SK-N-SH (cell line): ENCODE measurements around the gene ZIC1. TPM values are rescaled to one million over a fixed set of nuclear protein-coding genes. Genes with fewer than 3 reads are reported as not detected.

Source experiments
- CTCF ChIA-PET: fragments of 300-600, 350-600 bp; formaldehyde crosslinking; extraction: SDS; loops from one replicate; lab custom pipeline; 2021; lab: Yijun Ruan, JAX
- POLR2A ChIA-PET: fragments of 350-600 bp; sonication (Branson Sonifier 250); formaldehyde crosslinking; extraction: SDS; loops from one replicate; lab custom pipeline; 2020; ENCODE audit warnings: antibody characterized with exemption, inconsistent platforms; lab: Yijun Ruan, JAX
- DNase-seq: peaks from one replicate; pipeline ENCODE4 v3.0.0; 2012
- H2AFZ ChIP-seq: fragments of 200-600 bp; sonication (generic); 2 replicates; pipeline ENCODE4 v1.8.1; 2016; ENCODE audit warnings: antibody characterized with exemption, mild to moderate bottlenecking, low read depth
- H3F3A ChIP-seq: fragments of 200-600 bp; sonication (generic); replicated peaks from 2 replicates; pipeline ENCODE3; 2016; ENCODE audit warnings: antibody characterized with exemption, mild to moderate bottlenecking; ENCODE audit not compliant: insufficient read depth
- H3K27ac ChIP-seq, 2 experiments: fragments of 200-500 bp in 1 of 2; fragments of 200-600 bp in 1 of 2; sonication (Bioruptor generic) in 1 of 2; sonication (generic), shearing (Covaris generic) in 1 of 2; 2 replicates each; pipeline versions ENCODE4 v1.5.1 to v1.6.1; 2014 to 2016; ENCODE audit warnings: low read depth in 2 of 2, inconsistent platforms in 1 of 2, low read length in 1 of 2, mild to moderate bottlenecking in 1 of 2, mixed read lengths in 1 of 2
- H3K27me3 ChIP-seq: fragments of 200-600 bp; sonication (generic), shearing (Covaris generic); 2 replicates; pipeline ENCODE4 v1.6.1; 2016; ENCODE audit warnings: mixed run types; ENCODE audit not compliant: insufficient read depth
- H3K36me3 ChIP-seq, 2 experiments: fragments of 200-500 bp in 1 of 2; fragments of 200-600 bp in 1 of 2; sonication (Bioruptor generic) in 1 of 2; sonication (generic) in 1 of 2; replicated peaks in 1 of 2; 2 replicates each; pipeline versions ENCODE3 to v1.5.1; 2014 to 2016; ENCODE audit warnings: low read length in 1 of 2, mild to moderate bottlenecking in 1 of 2; ENCODE audit not compliant: insufficient read depth in 2 of 2, control insufficient read depth in 1 of 2
- H3K4me1 ChIP-seq, 2 experiments: fragments of 200-500 bp in 1 of 2; fragments of 200-600 bp in 1 of 2; sonication (Bioruptor generic) in 1 of 2; sonication (generic), shearing (Covaris generic) in 1 of 2; 2 replicates each; pipeline versions ENCODE4 v1.5.1 to v1.6.1; 2014 to 2016; ENCODE audit warnings: low read depth in 1 of 2, low read length in 1 of 2, mixed run types in 1 of 2; ENCODE audit not compliant: insufficient read depth in 2 of 2, control insufficient read depth in 1 of 2
- H3K4me2 ChIP-seq: fragments of 200-600 bp; sonication (generic), shearing (Covaris generic); 2 replicates; pipeline ENCODE4 v1.6.1; 2017; ENCODE audit warnings: mixed run types
- H3K4me3 ChIP-seq, 2 experiments: fragments of 200-500 bp in 1 of 2; fragments of 200-600 bp in 1 of 2; sonication (Bioruptor generic) in 1 of 2; sonication (generic), shearing (Covaris generic) in 1 of 2; 2 replicates each; pipeline versions ENCODE4 v1.5.1 to v1.8.1; 2014 to 2016; ENCODE audit warnings: low read depth in 2 of 2, inconsistent platforms in 1 of 2, low read length in 1 of 2, mild to moderate bottlenecking in 1 of 2, mixed read lengths in 1 of 2, moderate library complexity in 1 of 2
- H3K79me2 ChIP-seq: fragments of 200-600 bp; sonication (generic); 2 replicates; pipeline ENCODE4 v1.8.1; 2017; ENCODE audit warnings: mild to moderate bottlenecking; ENCODE audit not compliant: insufficient read depth
- H3K9ac ChIP-seq: fragments of 200-600 bp; sonication (generic); 2 replicates; pipeline ENCODE4 v1.6.1; 2017; ENCODE audit warnings: mixed run types
- H3K9me2 ChIP-seq: fragments of 200-600 bp; sonication (generic); 2 replicates; pipeline ENCODE4 v1.6.1; 2017; ENCODE audit warnings: mixed run types
- H3K9me3 ChIP-seq: fragments of 200-600 bp; sonication (generic); 2 replicates; pipeline ENCODE4 v1.6.1; 2017; ENCODE audit warnings: mixed run types, mild to moderate bottlenecking, moderate library complexity
- H4K20me1 ChIP-seq: fragments of 200-600 bp; sonication (generic); 2 replicates; pipeline ENCODE4 v1.6.1; 2017; ENCODE audit warnings: mild to moderate bottlenecking, mixed run types; ENCODE audit not compliant: insufficient read depth
- CHD2 ChIP-seq: fragments of 150-350 bp; IDR thresholded peaks from 2 replicates; pipeline ENCODE4 v1.6.1; 2018; ENCODE audit warnings: low read length; ENCODE audit not compliant: partially characterized antibody
- CTCF ChIP-seq: fragments of 200-600 bp; sonication (generic); IDR thresholded peaks from 2 replicates; pipeline ENCODE4 v1.6.1; 2017; ENCODE audit warnings: antibody characterized with exemption, mild to moderate bottlenecking, moderate library complexity
- ELF1 ChIP-seq: IDR thresholded peaks from 2 replicates; pipeline ENCODE4 v1.4.0; 2012
- EP300 ChIP-seq, 2 experiments: IDR thresholded peaks; 2 replicates each; pipeline versions ENCODE4 v1.4.0 to v1.6.1; 2012; ENCODE audit warnings: borderline replicate concordance in 1 of 2, low read depth in 1 of 2, low read length in 1 of 2
- EZH2phosphoT487 ChIP-seq: fragments of 200-600 bp; sonication (generic); IDR thresholded peaks from 2 replicates; pipeline ENCODE4 v1.6.1; 2017; ENCODE audit warnings: low read depth, mixed run types, mild to moderate bottlenecking, antibody characterized with exemption, moderate library complexity, borderline replicate concordance
- FOSL2 ChIP-seq: IDR thresholded peaks from 2 replicates; pipeline ENCODE4 v1.4.0; 2012; ENCODE audit warnings: low read depth, mild to moderate bottlenecking, moderate library complexity, borderline replicate concordance
- FOXM1 ChIP-seq: IDR thresholded peaks from 2 replicates; pipeline ENCODE4 v1.4.0; 2012; ENCODE audit warnings: low read depth, mild to moderate bottlenecking
- GABPA ChIP-seq: IDR thresholded peaks from 2 replicates; pipeline ENCODE4 v1.4.0; 2012; ENCODE audit warnings: low read depth, mild to moderate bottlenecking
- GATA2 ChIP-seq: sonication (generic); formaldehyde crosslinking; IDR thresholded peaks from 2 replicates; pipeline ENCODE4 v1.5.0; 2020; ENCODE audit warnings: mild to moderate bottlenecking, missing genetic modification reagents
- MAX ChIP-seq: IDR thresholded peaks from 2 replicates; pipeline ENCODE4 v1.4.0; 2012; ENCODE audit warnings: low read depth
- MXI1 ChIP-seq: IDR thresholded peaks from 2 replicates; pipeline ENCODE4 v1.6.1; 2012; ENCODE audit warnings: mild to moderate bottlenecking, low read depth, low read length, improper control_type of control experiment
- NFIC ChIP-seq: IDR thresholded peaks from 2 replicates; pipeline ENCODE4 v1.4.0; 2012; ENCODE audit warnings: borderline replicate concordance
- POLR2AphosphoS5 ChIP-seq: IDR thresholded peaks from 2 replicates; pipeline ENCODE4 v1.6.1; 2012; ENCODE audit warnings: low read depth, low read length
- RAD21 ChIP-seq: IDR thresholded peaks from 2 replicates; pipeline ENCODE4 v1.6.1; 2012; ENCODE audit warnings: mild to moderate bottlenecking, low read length
- RCOR1 ChIP-seq: fragments of 150-350 bp; IDR thresholded peaks from 2 replicates; pipeline ENCODE4 v1.6.1; 2017; ENCODE audit warnings: antibody characterized with exemption, low read length
- SIN3A ChIP-seq: IDR thresholded peaks from 2 replicates; pipeline ENCODE4 v1.6.1; 2012; ENCODE audit warnings: low read depth, mild to moderate bottlenecking, low read length, moderate library complexity, borderline replicate concordance
- TCF12 ChIP-seq: IDR thresholded peaks from 2 replicates; pipeline ENCODE4 v1.4.0; 2012
- ZBTB33 ChIP-seq: IDR thresholded peaks from 2 replicates; pipeline ENCODE4 v1.4.0; 2012; ENCODE audit warnings: low read depth, borderline replicate concordance
- WGBS: methylation state at CpG from one replicate; pipeline ENCODE4 v1.1.6; 2017; ENCODE audit warnings: low lambda C conversion rate; 5-methylcytosine and 5-hydroxymethylcytosine counted together
- polyA plus RNA-seq, 3 experiments: library from polyadenylated mRNA; depleted of rRNA; stranded (reverse); fragments of >200 nt; gene quantifications; 2 replicates each; pipeline ENCODE4 v1.2.3, GENCODE V29; 2012
- TF ChIP-seq, protein P1 (sequence below): IDR thresholded peaks from 2 replicates; pipeline ENCODE4 v1.6.1; 2012; ENCODE audit warnings: mild to moderate bottlenecking, low read depth, low read length, moderate library complexity
- TF ChIP-seq, protein P2 (sequence below): fragments of 150-350 bp; IDR thresholded peaks from 2 replicates; pipeline ENCODE4 v1.6.1; 2017; ENCODE audit warnings: antibody characterized with exemption, low read length, low read depth, borderline replicate concordance

ZIC1 gene
- polyA plus RNA-seq, 1 of the 3 experiments (the other 2 are of a cell fraction) = 16.7 TPM

GRCh38 chr3:147404000-147404799, 5.0 kb upstream of the ZIC1 start:
- ChIA-PET CTCF (interaction anchor here (0.9 kb wide), 1 partner anchor 20 kb away, joined by 3 read pairs; no protein-coding TSS in a partner anchor), POLR2A (no interaction called here)
- Histone ChIP-seq H3K79me2 (peaks cover 2% of the 10 kb centered on the region; the same call in 1 of the 2 replicates), H3K27me3 (peaks cover 54% of the 10 kb centered on the region), H3K36me3 (no peaks in the 10 kb centered on the region), H3K27ac (no peak overlapping the region), H3K9ac (no peak overlapping the region), H2AFZ (no peak overlapping the region), H3F3A (no peaks in the 10 kb centered on the region), H3K9me3 (no peaks in the 10 kb centered on the region), H3K4me1 (no peaks in the 10 kb centered on the region), H3K4me3 (no peak overlapping the region), H3K4me2 (no peak overlapping the region), H4K20me1 (no peaks in the 10 kb centered on the region), H3K9me2 (no peaks in the 10 kb centered on the region)
- TF ChIP-seq SIN3A (no peak), CTCF (no peak), MXI1 (no peak), TCF12 (no peak), EP300 (IDR thresholded peaks at IDR 0.05; ENCODE audit: borderline replicate concordance in 1 of 2, low read depth in 1 of 2, low read length in 1 of 2) (no peak), EZH2phosphoT487 (no peak), RAD21 (no peak), CHD2 (no peak), POLR2AphosphoS5 (no peak), GATA2 (CRISPR knock-in tag) (no peak), FOXM1 (no peak), GABPA (no peak), ELF1 (no peak), ZBTB33 (no peak), FOSL2 (no peak), MAX (no peak), NFIC (no peak), RCOR1 (no peak)
- TF ChIP-seq, protein P1, sequence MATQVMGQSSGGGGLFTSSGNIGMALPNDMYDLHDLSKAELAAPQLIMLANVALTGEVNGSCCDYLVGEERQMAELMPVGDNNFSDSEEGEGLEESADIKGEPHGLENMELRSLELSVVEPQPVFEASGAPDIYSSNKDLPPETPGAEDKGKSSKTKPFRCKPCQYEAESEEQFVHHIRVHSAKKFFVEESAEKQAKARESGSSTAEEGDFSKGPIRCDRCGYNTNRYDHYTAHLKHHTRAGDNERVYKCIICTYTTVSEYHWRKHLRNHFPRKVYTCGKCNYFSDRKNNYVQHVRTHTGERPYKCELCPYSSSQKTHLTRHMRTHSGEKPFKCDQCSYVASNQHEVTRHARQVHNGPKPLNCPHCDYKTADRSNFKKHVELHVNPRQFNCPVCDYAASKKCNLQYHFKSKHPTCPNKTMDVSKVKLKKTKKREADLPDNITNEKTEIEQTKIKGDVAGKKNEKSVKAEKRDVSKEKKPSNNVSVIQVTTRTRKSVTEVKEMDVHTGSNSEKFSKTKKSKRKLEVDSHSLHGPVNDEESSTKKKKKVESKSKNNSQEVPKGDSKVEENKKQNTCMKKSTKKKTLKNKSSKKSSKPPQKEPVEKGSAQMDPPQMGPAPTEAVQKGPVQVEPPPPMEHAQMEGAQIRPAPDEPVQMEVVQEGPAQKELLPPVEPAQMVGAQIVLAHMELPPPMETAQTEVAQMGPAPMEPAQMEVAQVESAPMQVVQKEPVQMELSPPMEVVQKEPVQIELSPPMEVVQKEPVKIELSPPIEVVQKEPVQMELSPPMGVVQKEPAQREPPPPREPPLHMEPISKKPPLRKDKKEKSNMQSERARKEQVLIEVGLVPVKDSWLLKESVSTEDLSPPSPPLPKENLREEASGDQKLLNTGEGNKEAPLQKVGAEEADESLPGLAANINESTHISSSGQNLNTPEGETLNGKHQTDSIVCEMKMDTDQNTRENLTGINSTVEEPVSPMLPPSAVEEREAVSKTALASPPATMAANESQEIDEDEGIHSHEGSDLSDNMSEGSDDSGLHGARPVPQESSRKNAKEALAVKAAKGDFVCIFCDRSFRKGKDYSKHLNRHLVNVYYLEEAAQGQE = no peak
- TF ChIP-seq, protein P2, sequence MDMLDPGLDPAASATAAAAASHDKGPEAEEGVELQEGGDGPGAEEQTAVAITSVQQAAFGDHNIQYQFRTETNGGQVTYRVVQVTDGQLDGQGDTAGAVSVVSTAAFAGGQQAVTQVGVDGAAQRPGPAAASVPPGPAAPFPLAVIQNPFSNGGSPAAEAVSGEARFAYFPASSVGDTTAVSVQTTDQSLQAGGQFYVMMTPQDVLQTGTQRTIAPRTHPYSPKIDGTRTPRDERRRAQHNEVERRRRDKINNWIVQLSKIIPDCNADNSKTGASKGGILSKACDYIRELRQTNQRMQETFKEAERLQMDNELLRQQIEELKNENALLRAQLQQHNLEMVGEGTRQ = no peak
- WGBS = 69% methylated on average over 10 of the region's 11 CpGs
- DNase-seq = no peak
